Measurements from ENCODE around the gene MRM2. TPM values are rescaled to one million over a fixed set of nuclear protein-coding genes. Genes with fewer than 3 reads are reported as not detected.

The MRM2 gene
- total and polyA plus RNA-seq, 12 donors: 16.8 to 36.7 (median 25.7) TPM

- H3K36me3 ChIP-seq (replicated peaks in 1 of 2): no peaks in the 10 kb centered on the region
- intact Hi-C loops (cut with DNase I): no loop called here
- H3K9me3 ChIP-seq (replicated peaks in 1 of 3): no peaks in the 10 kb centered on the region
- H3K27ac ChIP-seq: no peak overlapping the region
- no peak for DNase-seq
- no peak overlapping the region for H3K4me3 ChIP-seq
- H3K4me1 ChIP-seq (replicated peaks in 1 of 2): no peaks in the 10 kb centered on the region
- 87 to 93% (median 92%) methylated on average over 19 to 20 of the region's 20 CpGs for WGBS, 4 donors
- H3K27me3 ChIP-seq: no peaks in the 10 kb centered on the region
- TF ChIP-seq POLR2A (IDR thresholded peaks at IDR 0.05) (no peak), CTCF (IDR thresholded peaks at IDR 0.05) (no peak)
Observed at GRCh38 chr7:2289111-2289586, 47.1 kb upstream of the MRM2 start.

- TF ChIP-seq CTCF (IDR thresholded peaks at IDR 0.05): no peak
- no peak for TF ChIP-seq POLR2A (IDR thresholded peaks at IDR 0.05)
- no peak overlapping the region for H3K27ac ChIP-seq
- no peaks in the 10 kb centered on the region for H3K27me3 ChIP-seq
- no peaks in the 10 kb centered on the region for H3K4me1 ChIP-seq (replicated peaks in 1 of 2)
- no peaks in the 10 kb centered on the region for H3K36me3 ChIP-seq (replicated peaks in 1 of 2)
- no peaks in the 10 kb centered on the region for H3K9me3 ChIP-seq (replicated peaks in 1 of 3)
- H3K4me3 ChIP-seq: no peak overlapping the region
- WGBS, 4 donors: 87 to 94% (median 93%) methylated on average over 7 to 8 of the region's 8 CpGs
- no peak for DNase-seq
- intact Hi-C loops (cut with DNase I): no loop called here
Observed at GRCh38 chr7:2288503-2288902, 46.5 kb upstream of the MRM2 start.

GRCh38 chr7:2287745-2288144 is 45.7 kb upstream of the MRM2 start:
- no peaks in the 10 kb centered on the region for H3K36me3 ChIP-seq (replicated peaks in 1 of 2)
- no peaks in the 10 kb centered on the region for H3K27me3 ChIP-seq
- intact Hi-C loops (cut with DNase I): no loop called here
- no peak overlapping the region for H3K4me3 ChIP-seq
- H3K4me1 ChIP-seq (replicated peaks in 1 of 2): no peaks in the 10 kb centered on the region
- WGBS, 4 donors: 89 to 96% (median 91%) methylated on average over 6 to 8 of the region's 8 CpGs
- no peak for DNase-seq
- H3K27ac ChIP-seq: no peak overlapping the region
- TF ChIP-seq CTCF (IDR thresholded peaks at IDR 0.05): no peak
- no peak for TF ChIP-seq POLR2A (IDR thresholded peaks at IDR 0.05)
- no peaks in the 10 kb centered on the region for H3K9me3 ChIP-seq (replicated peaks in 1 of 3)

- whole genome bisulfite sequencing, 4 donors: 91 to 99% (median 98%) methylated on average over 15 to 20 of the region's 20 CpGs
Observed at GRCh38 chr7:2283074-2283473, 41.1 kb upstream of the MRM2 start.

More at GRCh38 chr7:2283074-2283473, 41.1 kb upstream of the MRM2 start:
- no peak for DNase-seq
- H3K4me3 ChIP-seq: no peak overlapping the region
- no peaks in the 10 kb centered on the region for H3K36me3 ChIP-seq (replicated peaks in 1 of 2)
- intact Hi-C loops (cut with DNase I): no loop called here
- no peaks in the 10 kb centered on the region for H3K27me3 ChIP-seq
- H3K4me1 ChIP-seq (replicated peaks in 1 of 2): peaks cover 0 to 6% of the 10 kb centered on the region in 2 donors
- no peak overlapping the region for H3K27ac ChIP-seq
- no peak for TF ChIP-seq POLR2A (IDR thresholded peaks at IDR 0.05)
- no peak for TF ChIP-seq CTCF (IDR thresholded peaks at IDR 0.05)
- no peaks in the 10 kb centered on the region for H3K9me3 ChIP-seq (replicated peaks in 1 of 3)

All from adrenal gland (tissue), 12 donors.